NCI-H460 (cell line): Measurements from ENCODE around the gene ZSCAN29. TPM values are rescaled to one million over a fixed set of nuclear protein-coding genes. Genes with fewer than 3 reads are reported as not detected.

Experiments
- DNase-seq: peaks from one replicate; pipeline ENCODE4 v3.0.0-alpha.2; 2016; ENCODE audit warnings: low read depth; ENCODE audit errors: extremely low read depth
- total RNA-seq: library from RNA; depleted of rRNA; stranded (reverse); fragments of >200 nt; shearing (Covaris generic); gene quantifications from 2 replicates; pipeline ENCODE4 v1.2.3, GENCODE V29; 2014; rRNA removed

ZSCAN29 gene
- total RNA-seq, 1 experiment from 2014 or later = 44.2 TPM

DNA sequence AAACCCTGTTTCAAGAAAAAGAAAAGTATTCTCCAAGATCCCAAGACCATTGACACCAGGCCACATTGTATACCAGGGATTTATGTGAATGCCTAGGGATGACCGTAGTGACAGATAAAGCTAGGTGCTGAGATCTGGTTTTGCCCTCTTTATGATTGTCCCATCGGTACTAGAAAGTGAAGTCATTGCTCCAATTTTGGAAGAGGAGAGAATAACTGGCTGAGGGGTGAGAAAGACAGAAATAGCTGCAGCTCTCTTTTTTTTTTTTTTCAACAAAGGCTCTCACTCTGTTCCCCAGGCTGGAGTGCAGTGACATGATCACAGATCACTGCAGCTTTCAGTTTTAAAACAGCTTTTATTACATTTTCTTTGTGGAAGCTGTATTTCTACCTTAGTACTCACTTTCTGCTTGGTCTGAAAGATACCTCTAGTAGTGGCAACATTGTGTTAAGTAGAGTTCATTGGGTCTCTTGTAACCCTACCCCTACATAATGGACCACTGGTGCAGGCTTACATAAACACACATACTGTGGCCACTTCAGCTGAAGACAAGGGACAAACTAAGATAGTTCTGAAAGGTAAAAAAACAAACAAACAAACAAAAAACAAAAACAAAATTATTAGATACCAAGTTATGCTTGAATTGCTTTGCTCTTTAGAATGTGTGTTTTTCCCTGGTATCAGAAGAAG, 18.0 kb downstream of the ZSCAN29 start:
- no peak for DNase-seq

DNA sequence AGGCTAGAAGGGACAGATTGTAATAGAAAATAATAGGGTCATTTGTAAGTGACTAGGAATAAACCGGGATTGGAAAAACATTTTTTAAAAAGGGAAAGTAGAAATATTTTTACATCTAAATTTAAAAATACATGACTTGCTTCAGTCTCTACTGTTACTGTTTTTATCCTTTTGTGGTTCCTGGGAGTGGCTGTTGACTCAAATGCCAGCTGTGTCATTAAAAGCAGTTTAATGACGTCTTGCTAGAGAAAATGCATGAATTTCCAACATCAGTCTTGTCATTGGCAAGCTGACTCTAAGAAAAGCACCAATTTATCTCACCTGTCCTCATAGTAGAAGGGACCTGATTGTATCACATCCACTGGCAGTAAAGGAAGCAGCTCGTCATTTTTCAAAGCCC, 23.7 kb downstream of the ZSCAN29 start:
- no peak for DNase-seq

DNA sequence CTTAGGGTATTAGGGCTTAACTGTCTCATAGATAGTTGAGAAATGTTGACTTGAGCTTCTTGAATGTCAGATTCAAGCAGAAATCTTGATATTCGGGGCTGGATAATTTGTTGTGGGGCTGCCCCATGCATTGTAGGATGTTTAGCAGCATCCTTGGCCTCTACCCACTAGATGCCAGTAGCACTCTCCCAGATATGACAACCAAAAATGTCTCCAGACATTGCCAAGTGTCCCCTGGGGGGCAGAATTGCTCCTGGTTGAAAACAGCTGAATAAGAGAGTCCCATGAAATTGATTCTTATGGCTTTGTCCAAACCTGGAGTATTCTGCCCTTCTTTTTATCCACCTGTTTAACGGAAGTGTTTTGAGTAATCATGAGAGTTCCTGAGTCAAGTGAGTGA, 24.5 kb downstream of the ZSCAN29 start:
- DNase-seq = no peak

DNA sequence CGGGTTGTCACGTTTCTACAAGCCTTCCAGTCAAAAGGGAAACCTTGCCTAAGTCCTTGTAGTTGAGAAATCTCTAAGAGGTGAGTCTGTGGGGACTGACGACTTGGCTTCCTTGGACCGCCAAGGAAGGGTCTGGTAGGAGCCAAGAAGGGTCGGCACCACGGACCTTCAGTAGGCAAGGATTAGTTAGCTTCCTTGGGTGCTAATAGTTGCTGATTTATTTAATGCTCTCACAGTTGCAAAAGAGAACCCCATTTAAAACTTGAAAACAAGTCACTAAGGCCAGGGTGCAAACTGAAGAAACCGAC, 40.1 kb downstream of the ZSCAN29 start:
- DNase-seq = no peak

DNA sequence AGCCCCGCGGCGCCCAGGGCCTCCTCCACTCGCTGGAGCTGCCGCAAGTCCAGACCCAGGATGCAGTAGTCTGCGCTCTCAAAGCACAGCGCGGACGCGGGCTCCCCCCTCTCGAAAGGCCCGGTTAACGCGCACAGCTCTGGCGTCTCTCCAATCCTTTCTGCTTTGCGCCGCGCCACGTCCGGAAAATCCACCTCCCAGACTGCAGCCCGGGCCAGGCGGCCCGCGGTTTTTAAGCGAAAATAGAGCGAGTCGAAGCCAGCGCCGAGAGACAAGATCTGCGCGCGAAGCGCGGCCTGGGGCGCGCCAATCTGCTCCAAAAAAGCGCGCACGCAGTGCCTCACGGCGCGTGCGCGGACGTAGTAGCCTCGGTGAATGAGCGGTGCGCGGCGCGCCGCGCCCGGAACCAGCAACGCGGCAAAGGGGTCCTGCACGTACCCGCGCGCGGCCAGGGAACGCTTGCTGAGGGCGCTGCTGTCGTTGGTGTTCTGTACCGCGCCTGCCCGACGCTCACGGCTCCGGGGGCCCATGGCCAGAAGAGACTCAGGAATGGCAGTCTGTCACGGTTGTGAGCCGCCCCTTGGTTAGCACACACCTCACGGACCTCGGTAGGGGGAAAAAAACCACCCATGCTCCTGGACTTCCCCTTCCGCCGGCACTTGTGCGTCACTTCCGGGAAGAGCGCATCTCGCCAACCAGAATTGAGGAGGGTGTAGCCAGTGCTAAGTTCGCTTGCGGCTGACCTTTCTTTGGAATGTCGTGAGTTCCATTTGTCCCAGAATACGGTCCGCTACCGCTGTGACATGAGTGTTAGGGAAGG, 40.7 kb downstream of the ZSCAN29 start, which contains the start of gene LCMT2:
LCMT2 (minus strand) TSS at position 614 of the 820 bp plus-strand sequence; CDS start at position 530, 84 bp downstream.
- peak; percentile 94 for DNase-seq

DNA sequence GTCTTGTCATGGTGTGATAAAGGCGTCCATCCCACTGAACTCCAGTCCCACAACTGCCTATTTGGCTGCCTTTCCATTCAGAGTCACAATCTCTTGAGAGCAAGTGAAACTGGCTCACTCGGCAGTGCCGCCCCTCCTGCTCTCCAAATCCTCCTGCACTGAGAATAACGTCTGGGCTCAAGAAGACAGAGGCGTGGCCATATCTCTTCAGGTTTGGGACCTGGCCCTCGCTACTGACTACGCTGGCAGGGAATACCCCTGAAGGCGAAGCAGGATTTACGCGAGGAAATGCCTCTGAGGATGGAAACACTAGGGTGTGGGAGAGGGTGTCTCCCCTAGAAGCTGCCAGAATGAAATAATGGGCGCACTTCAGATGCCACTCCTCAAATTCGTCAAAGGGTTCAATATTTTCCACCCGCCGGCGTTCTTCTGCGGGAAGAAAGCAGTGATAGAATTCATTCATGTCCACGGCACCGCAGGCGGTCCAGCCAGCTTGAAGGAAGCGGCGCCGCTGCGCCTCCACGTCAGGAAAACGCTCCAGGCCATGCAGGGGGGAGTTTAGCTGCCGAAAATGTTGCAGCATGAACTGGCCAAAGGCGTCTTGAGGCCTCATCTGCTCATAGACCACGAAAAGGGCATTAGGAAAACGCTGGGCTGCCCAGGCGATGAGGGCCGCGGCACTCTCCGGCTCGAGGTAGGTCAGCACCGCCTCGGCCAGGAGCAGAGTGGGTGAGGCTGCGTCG, 41.5 kb downstream of the ZSCAN29 start:
- DNase-seq = no peak

DNA sequence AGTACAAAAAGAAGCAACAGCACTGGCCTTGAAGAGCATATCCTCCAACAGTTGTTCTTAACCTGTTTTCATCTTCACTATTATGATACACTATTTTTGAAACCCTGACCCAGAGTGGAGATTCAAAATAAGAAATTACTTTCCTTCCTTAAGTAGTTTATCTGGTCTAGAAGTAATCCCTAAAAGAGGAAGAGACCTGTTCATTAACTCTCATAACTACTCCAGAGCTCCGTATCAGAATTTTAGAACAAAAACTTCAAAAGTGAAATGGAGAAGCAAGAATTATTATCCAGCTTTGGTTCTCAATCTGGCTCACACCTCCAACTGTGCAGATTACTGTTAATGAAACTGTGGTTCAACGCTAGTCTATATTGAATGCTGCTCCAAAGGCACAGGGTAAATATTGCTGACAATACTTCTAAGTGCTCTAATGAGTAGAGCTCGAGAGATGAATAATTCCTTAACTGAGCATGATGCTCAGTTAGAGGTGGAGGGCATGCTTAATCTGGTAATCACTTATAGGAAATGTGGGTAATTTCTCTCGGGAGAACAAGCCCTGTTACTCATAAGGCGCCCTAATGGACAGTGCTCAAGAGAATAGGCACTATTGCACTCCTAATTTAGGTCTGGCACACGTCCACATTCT, 45.7 kb downstream of the ZSCAN29 start:
- no peak for DNase-seq

DNA sequence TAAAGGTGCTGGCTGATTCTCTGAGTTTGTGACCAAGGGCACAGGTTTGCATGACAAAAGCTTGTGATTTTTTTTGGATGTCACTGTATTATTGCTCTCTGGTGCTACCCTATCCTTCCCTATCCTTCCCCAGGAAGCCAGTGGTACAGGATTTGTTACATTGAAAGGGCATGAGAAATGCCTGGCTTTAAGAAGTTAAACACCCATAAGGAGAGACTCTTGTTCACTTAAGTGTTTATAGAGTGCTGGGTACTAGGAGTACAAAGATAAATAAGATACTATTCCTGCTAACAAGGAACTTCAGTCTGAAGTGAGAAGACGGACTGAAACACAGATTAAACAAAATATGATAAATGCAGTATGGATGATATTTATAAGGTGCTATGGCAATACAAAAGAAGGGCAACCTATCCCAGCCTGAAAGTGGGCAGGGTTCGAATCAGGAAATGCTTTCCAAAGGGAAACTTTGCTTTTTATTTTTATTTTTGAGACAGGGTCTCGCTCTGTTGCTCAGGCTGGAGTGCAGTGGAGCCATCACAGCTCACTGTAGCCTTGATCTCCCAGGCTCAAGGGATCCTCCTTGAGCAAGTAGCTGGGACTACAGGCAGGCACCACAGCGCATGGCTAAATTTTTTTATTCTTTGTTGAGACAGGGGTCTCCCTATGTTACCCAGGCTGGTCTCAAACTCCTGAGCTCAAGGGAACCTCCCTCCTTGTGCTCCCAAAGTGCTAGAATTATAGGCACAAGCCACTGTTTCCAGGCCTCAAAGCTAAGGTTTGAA, 51.7 kb downstream of the ZSCAN29 start:
- no peak for DNase-seq

DNA sequence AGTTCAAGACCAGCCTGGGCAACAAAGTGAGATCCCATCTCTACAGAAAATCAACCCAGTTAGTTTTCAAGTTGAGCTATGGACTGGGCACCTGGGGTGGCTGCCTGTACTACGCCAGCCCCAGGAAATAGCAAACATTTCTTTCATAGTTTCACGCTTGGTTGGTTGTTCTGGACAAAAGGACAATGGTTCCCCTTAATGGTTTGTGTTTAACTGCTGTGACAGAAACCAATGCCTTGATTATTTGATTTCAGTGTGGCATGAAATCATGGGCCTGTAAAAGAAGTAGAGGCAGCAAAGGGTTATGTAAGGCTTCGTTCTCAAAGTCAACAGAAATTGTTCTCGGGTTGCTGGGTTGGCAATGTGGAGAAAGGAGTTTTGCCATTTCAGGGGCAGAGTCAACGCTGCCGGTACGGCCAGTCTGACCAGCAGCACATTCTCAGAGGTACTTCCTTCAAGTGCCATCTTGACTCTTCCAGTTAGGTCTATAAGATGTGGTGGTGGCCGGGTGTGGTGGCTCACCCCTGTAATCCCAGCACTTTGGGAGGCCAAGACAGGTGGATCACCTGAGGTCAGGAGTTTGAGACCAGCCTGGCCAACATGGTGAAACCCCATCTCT, 53.2 kb downstream of the ZSCAN29 start:
- no peak for DNase-seq

DNA sequence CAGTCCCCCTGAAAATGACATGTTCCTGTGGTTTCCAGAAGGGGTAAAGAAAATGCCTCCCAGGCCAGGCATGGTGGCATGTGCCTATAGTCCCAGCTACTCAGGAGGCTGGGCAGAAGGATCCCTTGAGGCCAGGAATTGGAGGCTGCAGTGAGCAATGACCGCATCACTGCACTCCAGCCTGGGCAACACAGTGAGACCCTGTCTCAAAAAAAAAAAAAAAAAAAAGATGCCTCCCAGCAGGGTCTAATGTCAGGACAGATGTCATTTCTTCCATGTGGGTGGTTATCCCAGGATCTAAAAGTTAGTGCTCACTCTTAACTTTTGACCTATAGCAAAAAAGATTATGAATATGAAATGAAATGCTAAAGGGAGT, 53.9 kb downstream of the ZSCAN29 start:
- DNase-seq = no peak

DNA sequence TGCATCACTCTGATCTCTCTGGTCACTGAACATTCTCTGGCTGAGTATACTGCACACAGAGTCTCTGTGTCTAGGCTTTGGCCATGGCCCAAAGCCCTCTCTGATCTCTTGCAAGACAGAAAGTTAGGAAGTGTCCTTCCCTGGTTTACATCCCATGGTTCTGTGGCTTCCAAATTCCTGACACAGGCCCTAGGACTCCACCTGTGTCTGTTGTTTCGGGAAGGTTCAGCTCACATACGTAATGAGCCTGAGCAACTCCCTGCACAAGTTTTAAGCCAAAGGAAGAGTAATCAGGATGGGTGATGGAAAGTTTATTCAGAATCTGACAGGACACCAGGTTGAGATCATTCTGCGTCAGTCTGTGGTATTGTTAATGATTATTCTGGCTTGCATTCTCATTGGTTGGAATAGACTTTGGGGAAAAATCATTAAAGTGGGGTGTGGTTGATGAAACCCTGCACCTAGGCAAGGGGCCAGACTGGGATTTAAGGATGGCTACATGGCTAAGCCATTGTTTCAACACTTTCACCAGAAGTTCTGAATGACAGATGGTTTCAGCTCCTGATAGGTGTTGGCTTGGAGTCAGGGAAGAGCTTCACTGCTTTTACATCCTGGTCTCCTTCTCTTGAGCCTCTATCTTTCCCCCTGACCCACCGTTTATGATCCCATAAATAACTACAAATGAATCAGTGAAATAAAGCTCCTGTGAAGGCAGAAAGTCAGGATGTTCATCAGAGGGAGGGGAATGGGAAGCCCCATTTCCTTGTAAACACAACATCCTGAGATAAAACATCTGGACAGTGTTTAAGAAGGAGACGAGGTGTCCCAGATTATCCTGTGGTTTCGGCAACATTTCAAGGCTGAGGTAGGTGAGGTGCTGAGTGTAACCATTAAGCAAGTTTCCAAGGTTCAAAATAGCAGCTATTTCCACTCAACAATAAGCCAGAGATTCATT, 54.5 kb downstream of the ZSCAN29 start:
- no peak for DNase-seq

DNA sequence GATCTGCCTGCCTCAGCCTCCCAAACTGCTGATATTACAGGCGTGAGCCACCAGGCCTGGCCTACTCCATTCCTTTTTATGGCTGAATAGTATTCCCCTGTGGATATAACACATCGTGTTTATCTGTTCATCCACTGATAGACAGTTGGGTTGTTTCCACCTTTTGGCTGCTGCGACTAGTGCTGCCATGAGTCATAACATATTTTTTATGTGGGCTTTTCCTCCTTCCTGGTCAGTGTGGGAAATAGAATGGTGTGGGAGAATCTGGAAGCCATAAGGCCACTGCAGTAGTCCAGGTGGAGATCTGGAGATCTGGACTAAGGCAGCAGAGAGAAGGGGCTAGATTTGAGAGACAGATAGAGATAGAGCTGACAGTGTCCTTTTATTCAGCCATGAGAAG, 56.7 kb downstream of the ZSCAN29 start:
- DNase-seq = no peak

DNA sequence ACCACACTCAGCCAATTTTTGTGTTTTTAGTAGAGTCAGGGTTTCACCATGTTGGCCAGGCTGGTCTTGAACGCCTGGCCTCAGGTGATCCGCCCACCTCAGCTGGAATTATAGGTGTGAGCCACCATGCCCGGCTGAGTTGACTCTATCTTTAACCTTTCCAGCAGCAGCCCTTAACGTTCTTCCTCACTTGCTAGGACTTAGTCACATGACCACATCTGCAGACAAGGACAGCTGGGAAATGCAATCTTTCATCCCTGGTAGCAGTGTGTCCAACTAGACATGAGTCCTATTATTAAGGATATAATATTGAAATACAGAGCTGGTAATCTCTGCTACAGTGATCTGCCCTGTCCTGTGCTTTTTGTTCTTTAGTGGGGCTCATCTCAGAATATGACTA, 58.5 kb downstream of the ZSCAN29 start:
- no peak for DNase-seq

Other genes starting within 250 kb of the ZSCAN29 start
- 20.1 and 23.2 TPM in 2 replicates for gene TMEM62, start 237.5 kb downstream of the ZSCAN29 start, total RNA-seq
- 50.6 and 53.4 TPM in 2 replicates for gene CCNDBP1, start 185.6 kb downstream of the ZSCAN29 start, total RNA-seq
- gene EPB42, start 150.0 kb downstream of the ZSCAN29 start, total RNA-seq = not detected in 2 replicates
- gene TGM5, start 104.1 kb downstream of the ZSCAN29 start, total RNA-seq = not detected in 2 replicates
- gene TGM7, start 68.8 kb downstream of the ZSCAN29 start, total RNA-seq = not detected in 2 replicates
- gene LCMT2, start 40.5 kb downstream of the ZSCAN29 start, total RNA-seq = 10.0 and 11.8 TPM in 2 replicates
- 13.5 and 13.7 TPM in 2 replicates for gene TUBGCP4, start 58 bp upstream of the ZSCAN29 start, total RNA-seq
- gene TP53BP1, start 122.1 kb upstream of the ZSCAN29 start, total RNA-seq = 22.1 and 23.3 TPM in 2 replicates
- gene MAP1A, start 146.6 kb upstream of the ZSCAN29 start, total RNA-seq = 7.7 and 7.8 TPM in 2 replicates
- 10.7 and 12.7 TPM in 2 replicates for gene PPIP5K1, start 219.2 kb upstream of the ZSCAN29 start, total RNA-seq
- 1.5 and 2.4 TPM in 2 replicates for gene CKMT1B, start 223.0 kb upstream of the ZSCAN29 start, total RNA-seq
- 0.17 and 0.22 TPM in 2 replicates for gene STRC, start 247.8 kb upstream of the ZSCAN29 start, total RNA-seq